HepG2 (cell line): ENCODE data around the gene FASTK. TPM values are rescaled to one million over a fixed set of nuclear protein-coding genes. Genes with fewer than 3 reads are reported as not detected.

Experiments used
- ATAC-seq: fragments of 200-7000 bp; cut with Tn5 transposase; 3 replicates; pipeline ENCODE4 v1.9.1; 2020; ENCODE audit warnings: mild to moderate bottlenecking, moderate library complexity
- BruUV-seq: library from RNA; stranded (reverse); fragments of 400-500 nt; replicated peaks from 2 replicates; lab custom pipeline; 2021; lab: Mats Ljungman, UMichigan
- CTCF ChIA-PET: fragments of 300-600 bp; formaldehyde crosslinking; extraction: SDS; loops from one replicate; lab custom pipeline; 2021; ENCODE audit warnings: low total read pairs, inconsistent platforms, low intra/inter-chr PET ratio; lab: Yijun Ruan, JAX
- POLR2A ChIA-PET: fragments of 350-600 bp; sonication (Branson Sonifier 250); formaldehyde crosslinking; loops from one replicate; lab custom pipeline; 2020; ENCODE audit warnings: antibody characterized with exemption, inconsistent platforms; lab: Yijun Ruan, JAX
- DNase-seq: peaks from one replicate; pipeline ENCODE4 v3.0.0-alpha.2; 2015; ENCODE audit warnings: low spot score
- FAIRE-seq: peaks from 3 replicates; lab custom pipeline; 2011; peaks lifted over from hg19 to GRCh38; lab: Jason Lieb, UNC
- H2AFZ ChIP-seq: one replicate; pipeline ENCODE4 v1.6.1; 2011; ENCODE audit warnings: low read length, inconsistent platforms
- H3K27ac ChIP-seq: fragments of 300-600 bp; 3 replicates; pipeline ENCODE4 v1.8.0; 2011; ENCODE audit warnings: mixed run types, mild to moderate bottlenecking, mixed read lengths, low read length, inconsistent platforms; ENCODE audit not compliant: insufficient read depth; ENCODE audit errors: extremely low read length
- H3K27me3 ChIP-seq, 2 experiments: fragments of 200-600 bp in 1 of 2; 2 replicates in 1 of 2; 3 replicates in 1 of 2; pipeline versions ENCODE4 v1.6.0 to v1.8.0; 2011; ENCODE audit warnings: low read length in 2 of 2, mild to moderate bottlenecking in 2 of 2, moderate library complexity in 2 of 2, inconsistent platforms in 1 of 2; ENCODE audit not compliant: insufficient read depth in 2 of 2, control insufficient read depth in 1 of 2
- H3K36me3 ChIP-seq, 2 experiments: fragments of 200-600 bp in 1 of 2; replicated peaks in 1 of 2; 2 replicates in 1 of 2; 3 replicates in 1 of 2; pipeline versions ENCODE4 v1.5.1 to v1.8.0; 2011; ENCODE audit warnings: low read length in 2 of 2, inconsistent platforms in 1 of 2; ENCODE audit not compliant: insufficient read depth in 2 of 2, control insufficient read depth in 1 of 2
- H3K4me1 ChIP-seq: 2 replicates; pipeline ENCODE4 v1.5.1; 2012; ENCODE audit warnings: low read length, inconsistent platforms; ENCODE audit not compliant: insufficient read depth
- H3K4me2 ChIP-seq: 2 replicates; pipeline ENCODE4 v1.6.0; 2011; ENCODE audit warnings: low read depth, low read length, inconsistent platforms
- H3K4me3 ChIP-seq, 3 experiments: fragments of 200-600 bp in 1 of 3; sonication (generic), shearing (Covaris generic) in 1 of 3; replicated peaks in 1 of 3; 2 replicates each; pipeline ENCODE4 v1.5.1; 2011 to 2016; ENCODE audit warnings: low read length in 3 of 3, inconsistent platforms in 2 of 3, low read depth in 2 of 3, mild to moderate bottlenecking in 2 of 3, control low read depth in 1 of 3, mixed read lengths in 1 of 3; ENCODE audit not compliant: insufficient read depth in 1 of 3
- H3K79me2 ChIP-seq: one replicate; pipeline ENCODE4 v1.6.1; 2011; ENCODE audit warnings: low read length, inconsistent platforms; ENCODE audit not compliant: insufficient read depth
- H3K9ac ChIP-seq: 2 replicates; pipeline ENCODE4 v1.6.0; 2011; ENCODE audit warnings: mild to moderate bottlenecking, low read depth, low read length, inconsistent platforms; ENCODE audit not compliant: insufficient read depth
- H3K9me3 ChIP-seq: 2 replicates; pipeline ENCODE4 v1.5.1; 2012; ENCODE audit warnings: mild to moderate bottlenecking, low read length
- H4K20me1 ChIP-seq: 2 replicates; pipeline ENCODE4 v1.6.0; 2011; ENCODE audit warnings: inconsistent platforms, mild to moderate bottlenecking, low read length, moderate library complexity; ENCODE audit not compliant: insufficient read depth
- DMAP1 ChIP-seq: IDR thresholded peaks from 2 replicates; pipeline ENCODE4 v1.6.1; 2016
- KAT7 ChIP-seq: IDR thresholded peaks from 2 replicates; pipeline ENCODE4 v1.6.1; 2018; ENCODE audit warnings: borderline replicate concordance, missing compliant biosample characterization
- NFIC ChIP-seq: IDR thresholded peaks from 2 replicates; pipeline ENCODE4 v1.6.1; 2012; ENCODE audit warnings: mild to moderate bottlenecking, low read length, inconsistent platforms
- ZBTB1 ChIP-seq: sonication (generic); formaldehyde crosslinking; IDR thresholded peaks from 2 replicates; pipeline ENCODE4 v1.4.0; 2020; ENCODE audit warnings: missing genetic modification reagents, borderline replicate concordance
- ZBTB42 ChIP-seq: sonication (generic); formaldehyde crosslinking; IDR thresholded peaks from 2 replicates; pipeline ENCODE4 v1.5.0; 2020; ENCODE audit warnings: mild to moderate bottlenecking, missing genetic modification reagents
- ZFP41 ChIP-seq: sonication (generic); formaldehyde crosslinking; IDR thresholded peaks from 2 replicates; pipeline ENCODE4 v1.4.0; 2020; ENCODE audit warnings: mild to moderate bottlenecking, missing genetic modification reagents, borderline replicate concordance
- ZNF282 ChIP-seq: fragments of 450-650 bp; IDR thresholded peaks from 2 replicates; pipeline ENCODE4 v1.6.1; 2018; ENCODE audit not compliant: partially characterized antibody
- ZNF564 ChIP-seq: sonication (generic); formaldehyde crosslinking; IDR thresholded peaks from 2 replicates; pipeline ENCODE4 v1.8.1; 2023; ENCODE audit warnings: mild to moderate bottlenecking, missing genetic modification reagents
- ZNF598 ChIP-seq: sonication (generic); formaldehyde crosslinking; IDR thresholded peaks from 2 replicates; pipeline ENCODE4 v1.5.1; 2020; ENCODE audit warnings: mild to moderate bottlenecking, missing genetic modification reagents, borderline replicate concordance
- ZNF713 ChIP-seq: sonication (generic); formaldehyde crosslinking; IDR thresholded peaks from 2 replicates; pipeline ENCODE4 v1.4.0; 2020; ENCODE audit warnings: mild to moderate bottlenecking, missing genetic modification reagents
- ZNF766 ChIP-seq: sonication (generic); formaldehyde crosslinking; IDR thresholded peaks from 2 replicates; pipeline ENCODE4 v1.5.0; 2020; ENCODE audit warnings: missing genetic modification reagents, borderline replicate concordance
- WGBS: methylation state at CpG from one replicate; pipeline ENCODE4 v1.1.6; 2017; ENCODE audit warnings: low lambda C conversion rate; 5-methylcytosine and 5-hydroxymethylcytosine counted together
- in situ Hi-C: cut with HindIII; loops from 2 replicates; pipeline ENCODE4 v1.10.0; 2017; ENCODE audit warnings: low pct_unique_long_range_greater_than_20kb; ENCODE audit not compliant: extremely low pct_ligation_motif_present
- intact Hi-C: fragments of 100-400 bp; cut with micrococcal nuclease; formaldehyde crosslinking; loops from one replicate; pipeline ENCODE4 v1.10.0; 2022; ENCODE audit not compliant: unreplicated experiment
- polyA plus RNA-seq, 8 experiments: library from polyadenylated mRNA; depleted of rRNA in 3 of 8; stranded (reverse) in 7 of 8; unstranded in 1 of 8; fragments of >200 nt; fragmentation: Illumina TruSeq in 4 of 8; extraction: Trizol in 4 of 8; gene quantifications; 2 replicates each; pipeline versions ENCODE4 v1.2.1 to v1.2.3, GENCODE V29; 2011 to 2016; ENCODE audit warnings: low read depth in 4 of 8, missing spikeins in 1 of 8, mixed read lengths in 1 of 8; ENCODE audit not compliant: insufficient read depth in 1 of 8
- total RNA-seq, 5 experiments: library from RNA; depleted of rRNA; stranded (reverse); fragments of >200 nt; fragmentation: Illumina TruSeq; extraction: Trizol; gene quantifications; 2 replicates each; pipeline ENCODE4 v1.2.3, GENCODE V29; 2016; ENCODE audit warnings: low read depth in 1 of 5
- TF ChIP-seq, protein P1 (sequence below): sonication (generic); formaldehyde crosslinking; IDR thresholded peaks from 2 replicates; pipeline ENCODE4 v1.4.0; 2020; ENCODE audit warnings: missing genetic modification reagents, borderline replicate concordance
- TF ChIP-seq, protein P2 (sequence below): sonication (generic); formaldehyde crosslinking; IDR thresholded peaks from 2 replicates; pipeline ENCODE4 v1.4.0; 2020; ENCODE audit warnings: missing genetic modification reagents
- TF ChIP-seq, protein P3 (sequence below): sonication (generic); formaldehyde crosslinking; conservative IDR thresholded peaks from 2 replicates; pipeline ENCODE4 v1.5.0; 2020; ENCODE audit warnings: missing genetic modification reagents
- TF ChIP-seq, protein P4 (sequence below): sonication (generic); formaldehyde crosslinking; IDR thresholded peaks from 2 replicates; pipeline ENCODE4 v1.4.0; 2020; ENCODE audit warnings: mild to moderate bottlenecking, missing genetic modification reagents

FASTK gene
- total and polyA plus RNA-seq, 2 of the 13 experiments (the other 11 are each of a cell fraction or from before 2014, with no cell fraction given) = 52.9 to 55.7 TPM

DNA sequence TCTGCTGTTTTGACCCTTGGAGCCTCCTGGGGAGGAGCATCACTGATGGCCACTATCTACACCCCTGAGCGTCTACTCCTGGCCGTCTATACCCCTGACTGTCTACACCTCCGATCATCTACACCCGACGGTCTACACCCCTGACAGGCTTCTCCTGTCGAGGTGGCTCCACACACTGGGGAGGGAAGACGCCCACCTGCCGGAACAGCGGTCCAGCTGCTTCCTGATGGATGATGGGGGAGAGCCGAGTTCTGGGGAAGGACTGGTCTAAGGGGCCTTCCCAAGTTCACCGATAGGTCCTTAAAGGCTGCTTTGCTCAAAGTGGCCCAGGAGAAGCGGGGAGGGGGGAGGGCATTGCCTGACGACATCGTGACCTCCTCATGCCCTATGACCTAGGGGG, 47.5 kb upstream of the FASTK start (continued):
- TF ChIP-seq, protein P1, sequence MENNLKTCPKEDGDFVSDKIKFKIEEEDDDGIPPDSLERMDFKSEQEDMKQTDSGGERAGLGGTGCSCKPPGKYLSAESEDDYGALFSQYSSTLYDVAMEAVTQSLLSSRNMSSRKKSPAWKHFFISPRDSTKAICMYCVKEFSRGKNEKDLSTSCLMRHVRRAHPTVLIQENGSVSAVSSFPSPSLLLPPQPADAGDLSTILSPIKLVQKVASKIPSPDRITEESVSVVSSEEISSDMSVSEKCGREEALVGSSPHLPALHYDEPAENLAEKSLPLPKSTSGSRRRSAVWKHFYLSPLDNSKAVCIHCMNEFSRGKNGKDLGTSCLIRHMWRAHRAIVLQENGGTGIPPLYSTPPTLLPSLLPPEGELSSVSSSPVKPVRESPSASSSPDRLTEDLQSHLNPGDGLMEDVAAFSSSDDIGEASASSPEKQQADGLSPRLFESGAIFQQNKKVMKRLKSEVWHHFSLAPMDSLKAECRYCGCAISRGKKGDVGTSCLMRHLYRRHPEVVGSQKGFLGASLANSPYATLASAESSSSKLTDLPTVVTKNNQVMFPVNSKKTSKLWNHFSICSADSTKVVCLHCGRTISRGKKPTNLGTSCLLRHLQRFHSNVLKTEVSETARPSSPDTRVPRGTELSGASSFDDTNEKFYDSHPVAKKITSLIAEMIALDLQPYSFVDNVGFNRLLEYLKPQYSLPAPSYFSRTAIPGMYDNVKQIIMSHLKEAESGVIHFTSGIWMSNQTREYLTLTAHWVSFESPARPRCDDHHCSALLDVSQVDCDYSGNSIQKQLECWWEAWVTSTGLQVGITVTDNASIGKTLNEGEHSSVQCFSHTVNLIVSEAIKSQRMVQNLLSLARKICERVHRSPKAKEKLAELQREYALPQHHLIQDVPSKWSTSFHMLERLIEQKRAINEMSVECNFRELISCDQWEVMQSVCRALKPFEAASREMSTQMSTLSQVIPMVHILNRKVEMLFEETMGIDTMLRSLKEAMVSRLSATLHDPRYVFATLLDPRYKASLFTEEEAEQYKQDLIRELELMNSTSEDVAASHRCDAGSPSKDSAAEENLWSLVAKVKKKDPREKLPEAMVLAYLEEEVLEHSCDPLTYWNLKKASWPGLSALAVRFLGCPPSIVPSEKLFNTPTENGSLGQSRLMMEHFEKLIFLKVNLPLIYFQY (CRISPR knock-in tag) = no peak
- TF ChIP-seq ZNF598 (CRISPR knock-in tag) (no peak), ZNF282 (no peak), ZFP41 (CRISPR knock-in tag) (no peak), ZNF713 (CRISPR knock-in tag) (no peak), KAT7 (CRISPR knock-in tag) (no peak)
- TF ChIP-seq, protein P2, sequence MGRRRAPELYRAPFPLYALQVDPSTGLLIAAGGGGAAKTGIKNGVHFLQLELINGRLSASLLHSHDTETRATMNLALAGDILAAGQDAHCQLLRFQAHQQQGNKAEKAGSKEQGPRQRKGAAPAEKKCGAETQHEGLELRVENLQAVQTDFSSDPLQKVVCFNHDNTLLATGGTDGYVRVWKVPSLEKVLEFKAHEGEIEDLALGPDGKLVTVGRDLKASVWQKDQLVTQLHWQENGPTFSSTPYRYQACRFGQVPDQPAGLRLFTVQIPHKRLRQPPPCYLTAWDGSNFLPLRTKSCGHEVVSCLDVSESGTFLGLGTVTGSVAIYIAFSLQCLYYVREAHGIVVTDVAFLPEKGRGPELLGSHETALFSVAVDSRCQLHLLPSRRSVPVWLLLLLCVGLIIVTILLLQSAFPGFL (CRISPR knock-in tag) = no peak
- TF ChIP-seq, all 625 proteins: peak for 0

DNA sequence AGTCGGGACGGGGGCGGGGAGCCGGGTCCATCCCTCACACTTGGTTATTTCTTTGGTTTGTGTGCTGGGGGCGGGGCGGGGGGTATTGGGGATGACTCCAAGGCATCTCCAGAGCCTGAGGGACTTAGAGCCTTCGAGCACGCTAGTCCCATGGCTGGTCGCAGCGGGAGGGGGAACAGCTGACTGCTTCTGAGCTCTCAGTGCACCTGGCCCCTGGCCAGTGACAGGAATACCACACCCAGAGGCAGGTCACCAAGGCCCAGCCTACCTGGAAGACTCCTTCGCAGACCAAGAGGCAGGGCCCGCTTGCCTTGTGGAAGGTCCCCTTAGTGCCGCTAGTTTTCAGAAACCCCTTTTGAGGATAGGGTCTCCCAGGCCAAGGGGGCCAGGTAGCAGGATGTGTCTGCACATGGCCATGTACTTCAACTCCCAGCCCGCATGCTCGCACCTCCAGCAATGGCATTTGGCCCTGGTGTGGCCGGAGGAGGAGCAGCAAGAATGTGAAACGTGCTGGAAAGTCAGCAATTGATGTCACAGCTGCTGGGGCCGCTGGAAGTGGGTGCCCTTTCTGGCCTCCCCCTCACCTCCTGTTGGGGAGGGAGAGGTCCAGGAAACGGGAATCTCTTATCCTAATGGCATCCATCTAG, 46.0 kb upstream of the FASTK start:
- Histone ChIP-seq H3K27ac (no peak overlapping the region), H3K9me3 (no peaks in the 10 kb centered on the region), H3K4me2 (no peak overlapping the region), H4K20me1 (peaks cover 6% of the 10 kb centered on the region; the same call in 1 of the 2 replicates), H3K9ac (no peak overlapping the region), H3K4me3 (no peak overlapping the region), H3K4me1 (no peaks in the 10 kb centered on the region), H3K27me3 (no peaks in the 10 kb centered on the region), H2AFZ (no peak overlapping the region), H3K79me2 (no peaks in the 10 kb centered on the region), H3K36me3 (peaks cover 15 to 55% of the 10 kb centered on the region in 2 experiments)
- ATAC-seq (no peak), FAIRE-seq (no peak), DNase-seq (no peak)
- POLR2A ChIA-PET = no interaction called here
- BruUV-seq = no TSS peak
- WGBS = 98% methylated on average over 13 of the region's 19 CpGs
- intact Hi-C loops = no loop called here
- in situ Hi-C loops = loop anchor here (10.0 kb wide), 1 partner anchor 178 kb away; no protein-coding TSS in a partner anchor
- CTCF ChIA-PET = no interaction called here
- no peak for TF ChIP-seq ZNF766 (CRISPR knock-in tag)
- no peak for TF ChIP-seq ZBTB42 (CRISPR knock-in tag)
- TF ChIP-seq DMAP1 (CRISPR knock-in tag) = no peak
- TF ChIP-seq ZNF564 = no peak
- no peak for TF ChIP-seq NFIC
- TF ChIP-seq, protein P3, sequence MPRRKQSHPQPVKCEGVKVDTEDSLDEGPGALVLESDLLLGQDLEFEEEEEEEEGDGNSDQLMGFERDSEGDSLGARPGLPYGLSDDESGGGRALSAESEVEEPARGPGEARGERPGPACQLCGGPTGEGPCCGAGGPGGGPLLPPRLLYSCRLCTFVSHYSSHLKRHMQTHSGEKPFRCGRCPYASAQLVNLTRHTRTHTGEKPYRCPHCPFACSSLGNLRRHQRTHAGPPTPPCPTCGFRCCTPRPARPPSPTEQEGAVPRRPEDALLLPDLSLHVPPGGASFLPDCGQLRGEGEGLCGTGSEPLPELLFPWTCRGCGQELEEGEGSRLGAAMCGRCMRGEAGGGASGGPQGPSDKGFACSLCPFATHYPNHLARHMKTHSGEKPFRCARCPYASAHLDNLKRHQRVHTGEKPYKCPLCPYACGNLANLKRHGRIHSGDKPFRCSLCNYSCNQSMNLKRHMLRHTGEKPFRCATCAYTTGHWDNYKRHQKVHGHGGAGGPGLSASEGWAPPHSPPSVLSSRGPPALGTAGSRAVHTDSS (CRISPR knock-in tag) = no peak
- TF ChIP-seq, protein P4, sequence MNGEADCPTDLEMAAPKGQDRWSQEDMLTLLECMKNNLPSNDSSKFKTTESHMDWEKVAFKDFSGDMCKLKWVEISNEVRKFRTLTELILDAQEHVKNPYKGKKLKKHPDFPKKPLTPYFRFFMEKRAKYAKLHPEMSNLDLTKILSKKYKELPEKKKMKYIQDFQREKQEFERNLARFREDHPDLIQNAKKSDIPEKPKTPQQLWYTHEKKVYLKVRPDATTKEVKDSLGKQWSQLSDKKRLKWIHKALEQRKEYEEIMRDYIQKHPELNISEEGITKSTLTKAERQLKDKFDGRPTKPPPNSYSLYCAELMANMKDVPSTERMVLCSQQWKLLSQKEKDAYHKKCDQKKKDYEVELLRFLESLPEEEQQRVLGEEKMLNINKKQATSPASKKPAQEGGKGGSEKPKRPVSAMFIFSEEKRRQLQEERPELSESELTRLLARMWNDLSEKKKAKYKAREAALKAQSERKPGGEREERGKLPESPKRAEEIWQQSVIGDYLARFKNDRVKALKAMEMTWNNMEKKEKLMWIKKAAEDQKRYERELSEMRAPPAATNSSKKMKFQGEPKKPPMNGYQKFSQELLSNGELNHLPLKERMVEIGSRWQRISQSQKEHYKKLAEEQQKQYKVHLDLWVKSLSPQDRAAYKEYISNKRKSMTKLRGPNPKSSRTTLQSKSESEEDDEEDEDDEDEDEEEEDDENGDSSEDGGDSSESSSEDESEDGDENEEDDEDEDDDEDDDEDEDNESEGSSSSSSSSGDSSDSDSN (CRISPR knock-in tag) = no peak
- TF ChIP-seq ZBTB1 (CRISPR knock-in tag) = no peak
